GM18519 (cell line): ENCODE data around the gene FAM120B.

ENCODE experiments used
- ATAC-seq: cut with Tn5 transposase; IDR thresholded peaks from one replicate; pipeline ENCODE4 v1.9.1; 2021; ENCODE audit warnings: mild to moderate bottlenecking, moderate library complexity; ENCODE audit not compliant: unreplicated experiment, low FRiP score

Gene FAM120B

DNA sequence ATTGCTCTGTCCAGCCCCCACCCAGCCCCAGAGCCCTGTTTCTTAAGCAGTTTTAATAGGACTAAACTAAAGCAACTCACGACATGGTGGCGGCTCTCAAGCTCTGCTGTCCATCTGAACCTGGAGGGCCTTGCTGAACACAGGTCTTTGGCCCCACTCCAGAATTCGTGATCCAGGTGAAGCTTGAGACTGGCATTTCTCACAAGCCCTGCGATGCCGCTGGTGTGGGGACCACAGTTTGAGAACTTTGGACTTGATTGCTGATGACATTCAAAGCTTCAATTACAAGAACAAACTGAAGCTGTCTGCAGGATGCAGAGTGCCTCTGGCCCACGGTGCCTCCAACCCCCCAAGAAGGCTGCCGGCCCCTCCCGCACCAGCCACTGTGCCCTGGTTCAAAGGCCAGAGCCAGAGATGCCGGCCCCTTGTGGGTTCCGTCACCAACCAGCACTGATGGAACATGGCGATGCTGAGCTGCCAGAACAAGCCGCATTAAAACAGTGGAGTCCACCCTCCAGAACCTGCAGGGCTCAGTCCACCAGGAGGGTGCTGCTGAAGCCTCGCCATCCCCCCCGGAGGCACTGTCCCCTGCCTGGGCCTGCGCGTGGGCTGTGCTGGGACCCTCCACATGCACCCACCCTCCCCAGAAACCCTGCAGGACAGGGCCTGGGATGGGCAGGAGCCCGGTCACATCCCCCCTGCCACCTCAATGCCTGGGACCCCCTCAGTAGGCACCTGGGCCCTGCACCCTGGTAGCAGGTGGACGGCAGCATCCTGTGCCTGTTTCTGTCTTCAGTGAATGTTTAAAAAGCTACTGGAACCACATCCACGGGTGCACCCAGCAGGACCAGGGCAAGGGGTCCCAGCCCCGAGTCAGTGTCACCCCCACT, 145.4 kb downstream of the FAM120B start:
- ATAC-seq: no peak

DNA sequence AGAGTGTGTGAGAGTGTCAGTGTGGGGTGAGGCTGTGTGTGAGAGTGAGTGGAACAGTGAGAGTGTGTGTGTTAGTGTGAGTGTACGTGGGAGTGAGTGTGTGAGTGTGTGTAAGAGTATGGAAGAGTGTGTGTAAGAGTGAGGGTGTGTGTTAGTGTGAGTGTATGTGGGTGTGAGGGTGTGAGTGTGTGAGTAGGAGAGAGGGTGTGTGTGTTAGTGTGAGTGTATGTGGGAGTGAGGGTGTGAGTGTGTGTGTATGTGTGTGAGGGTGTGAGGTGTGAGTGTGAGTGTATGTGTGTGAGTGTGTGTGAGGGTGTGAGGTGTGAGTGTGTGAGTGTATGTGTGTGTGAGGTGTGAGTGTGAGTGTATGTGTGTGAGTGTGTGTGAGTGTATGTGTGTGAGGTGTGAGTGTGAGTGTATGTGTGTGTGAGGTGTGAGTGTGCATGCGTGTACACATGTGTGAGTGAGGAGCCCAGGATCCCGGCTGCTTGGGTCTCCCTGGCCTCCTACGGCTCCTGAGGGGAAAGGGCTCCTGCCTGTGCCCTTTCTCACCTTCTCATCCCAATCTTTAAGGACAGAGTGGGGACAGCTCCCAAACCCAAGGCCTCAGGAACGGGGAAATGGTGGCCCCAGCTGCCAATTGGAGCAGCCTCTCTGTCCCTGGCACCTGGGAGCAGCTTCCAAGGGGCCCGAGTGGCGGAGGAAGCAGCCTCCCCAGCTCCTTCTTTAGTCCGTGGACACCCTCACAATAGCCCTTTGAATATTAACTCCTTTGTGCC, 146.4 kb downstream of the FAM120B start:
- ATAC-seq: no peak

DNA sequence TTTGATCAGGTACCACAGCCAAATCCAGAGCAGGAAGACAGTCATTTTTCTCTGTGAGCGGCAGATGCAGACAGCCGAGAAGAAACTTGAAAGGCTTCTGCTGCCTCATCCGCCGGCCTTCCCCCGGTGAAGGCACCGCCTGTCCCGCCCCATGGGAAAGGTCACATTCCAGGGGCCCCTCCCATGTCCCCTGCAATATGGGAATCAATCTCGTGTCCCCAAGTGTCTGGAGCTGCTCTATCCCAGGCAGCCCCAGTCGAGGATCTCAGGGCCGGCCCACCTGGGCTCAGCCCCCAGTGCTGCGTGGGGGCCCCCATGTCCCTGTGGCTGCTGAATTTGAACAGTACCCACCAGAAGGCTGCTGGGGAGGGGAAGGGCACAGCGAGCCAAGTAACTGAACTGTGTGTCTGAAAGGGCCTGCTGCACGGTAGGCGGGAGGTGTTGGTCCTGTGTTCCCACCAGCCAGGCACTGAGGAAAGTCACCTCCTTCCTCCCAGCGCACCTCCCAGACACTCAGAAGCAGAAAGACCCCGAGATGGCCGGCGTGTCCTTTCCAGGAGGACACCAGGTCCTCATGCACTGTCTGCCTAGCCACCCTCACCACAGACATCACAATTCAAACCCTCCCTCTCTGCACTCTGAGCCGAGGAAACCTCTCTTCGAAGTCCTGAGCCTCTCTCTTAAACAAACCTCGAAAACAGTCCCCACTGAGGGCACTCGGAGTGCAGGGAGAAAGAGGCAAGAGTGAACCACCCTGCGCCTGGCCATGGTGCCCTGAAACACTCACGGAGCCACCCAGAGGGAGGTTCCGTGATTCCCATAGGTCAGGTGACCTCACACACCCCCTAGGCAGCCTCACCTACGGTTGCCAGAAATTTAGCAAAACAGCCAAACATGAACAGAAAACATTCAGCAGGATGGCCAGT, 147.3 kb downstream of the FAM120B start:
- no peak for ATAC-seq

DNA sequence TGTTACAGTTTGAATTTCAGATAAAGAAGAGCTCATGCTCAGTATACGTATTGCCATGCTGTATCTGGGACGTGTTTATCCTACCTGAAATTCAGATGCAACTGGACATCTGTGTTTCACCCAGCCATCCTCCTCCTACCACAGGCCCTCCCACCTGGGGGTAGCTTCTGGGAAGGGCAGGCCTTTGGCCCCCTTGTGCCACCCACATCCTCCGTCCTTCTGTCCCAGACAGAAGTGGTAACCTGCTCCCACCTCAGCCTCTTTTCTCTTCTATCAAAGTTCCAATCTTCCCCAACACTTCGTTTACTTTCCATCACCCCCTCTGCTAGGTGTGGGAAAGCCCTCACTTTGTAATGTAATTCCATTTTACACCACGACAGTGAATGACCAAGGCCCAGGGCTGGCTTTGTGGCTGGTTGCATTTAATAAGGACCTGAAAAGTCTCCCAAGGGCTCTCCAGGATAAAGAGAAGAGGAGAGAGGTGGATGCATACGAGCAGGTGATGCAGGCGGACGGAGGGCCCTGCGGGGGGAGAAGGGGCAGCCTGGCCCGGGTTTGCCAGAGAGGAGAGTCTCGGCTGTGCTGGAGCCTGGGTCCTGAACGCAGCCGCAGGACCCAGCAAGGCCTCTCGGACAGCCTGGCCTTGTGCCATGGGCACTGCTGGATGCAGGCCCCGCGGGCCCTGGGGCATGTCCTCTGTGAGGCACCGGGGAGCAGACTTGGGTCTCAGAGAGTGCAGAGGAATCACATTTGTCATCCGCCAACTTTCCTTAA, 148.1 kb downstream of the FAM120B start:
- ATAC-seq: no peak

- ATAC-seq: no peak
Measured at GRCh38 chr6:170455335-170455979, 148.9 kb downstream of the FAM120B start.

- ATAC-seq: no peak
Measured at GRCh38 chr6:170456334-170456733, 149.8 kb downstream of the FAM120B start.
